SU-DHL-6 (cell line): ENCODE results near the gene UGP2.
"Not testable (repeated sequence)": the region's sequence is repeated elsewhere in the genome, so short reads cannot be mapped to it uniquely, and the experiment has no call there.

Experiments
- H2AFZ ChIP-seq: fragments of 200-600 bp; sonication (generic); 2 replicates; pipeline ENCODE4 v1.6.1; 2014; ENCODE audit warnings: low read depth, mild to moderate bottlenecking, moderate library complexity, mixed read lengths, antibody characterized with exemption, low read length; ENCODE audit not compliant: severe bottlenecking
- H3F3A ChIP-seq: fragments of 200-600 bp; shearing (Covaris generic); 2 replicates; pipeline ENCODE4 v1.6.0; 2016; ENCODE audit warnings: antibody characterized with exemption, mild to moderate bottlenecking; ENCODE audit not compliant: insufficient read depth
- H3K27ac ChIP-seq: fragments of 200-600 bp; sonication (generic); 2 replicates; pipeline ENCODE4 v1.5.1; 2016; ENCODE audit warnings: low read depth, mild to moderate bottlenecking, low read length, moderate library complexity, mixed read lengths
- H3K27me3 ChIP-seq: fragments of 200-600 bp; sonication (generic), shearing (Covaris generic); 2 replicates; pipeline ENCODE4 v1.6.0; 2014; ENCODE audit warnings: mild to moderate bottlenecking, low read length
- H3K36me3 ChIP-seq: fragments of 200-600 bp; sonication (generic); 2 replicates; pipeline ENCODE4 v1.6.1; 2014; ENCODE audit warnings: mild to moderate bottlenecking, low read length, mixed read lengths
- H3K4me2 ChIP-seq: fragments of 300-600, 200-600 bp; shearing (Covaris generic), sonication (generic); 2 replicates; pipeline ENCODE4 v1.6.0; 2014; ENCODE audit warnings: low read length, low read depth, mild to moderate bottlenecking; ENCODE audit not compliant: poor library complexity, severe bottlenecking
- H3K4me3 ChIP-seq: fragments of 200-600 bp; sonication (generic); 2 replicates; pipeline ENCODE4 v1.5.1; 2014; ENCODE audit warnings: antibody characterized with exemption, low read length, mild to moderate bottlenecking, mixed read lengths; ENCODE audit not compliant: insufficient read depth, poor library complexity, severe bottlenecking
- H3K79me2 ChIP-seq: fragments of 200-600 bp; sonication (generic); 2 replicates; pipeline ENCODE4 v1.6.1; 2014; ENCODE audit warnings: mild to moderate bottlenecking, low read length, moderate library complexity; ENCODE audit not compliant: insufficient read depth
- H3K9ac ChIP-seq: fragments of 200-600 bp; sonication (generic); 2 replicates; pipeline ENCODE4 v1.7.0; 2014; ENCODE audit warnings: mild to moderate bottlenecking, low read length
- H3K9me2 ChIP-seq: fragments of 200-600 bp; sonication (generic); replicated peaks from 2 replicates; pipeline ENCODE4 v1.6.1; 2014; ENCODE audit warnings: low read length; ENCODE audit not compliant: insufficient read depth
- H3K9me3 ChIP-seq: fragments of 200-600 bp; sonication (generic); 2 replicates; pipeline ENCODE4 v1.6.1; 2014; ENCODE audit warnings: low read length, mixed read lengths; ENCODE audit not compliant: insufficient read depth
- H4K20me1 ChIP-seq: fragments of 200-600 bp; sonication (generic); 2 replicates; pipeline ENCODE4 v1.6.1; 2014; ENCODE audit warnings: low read depth, mild to moderate bottlenecking, antibody characterized with exemption, low read length, moderate library complexity, mixed read lengths
- EZH2phosphoT487 ChIP-seq: fragments of 200-600 bp; sonication (generic), shearing (Covaris generic); conservative IDR thresholded peaks from 2 replicates; pipeline ENCODE4 v1.6.1; 2018; ENCODE audit warnings: mild to moderate bottlenecking, antibody characterized with exemption, low read length, moderate library complexity, mixed read lengths
- TF ChIP-seq, protein P1 (sequence below): fragments of 200-600 bp; sonication (generic); IDR thresholded peaks from one replicate; pipeline ENCODE4 v1.5.1; 2017; ENCODE audit warnings: antibody characterized with exemption, mild to moderate bottlenecking, low read length, moderate library complexity; ENCODE audit not compliant: insufficient read depth, poor library complexity, severe bottlenecking

UGP2 gene

DNA sequence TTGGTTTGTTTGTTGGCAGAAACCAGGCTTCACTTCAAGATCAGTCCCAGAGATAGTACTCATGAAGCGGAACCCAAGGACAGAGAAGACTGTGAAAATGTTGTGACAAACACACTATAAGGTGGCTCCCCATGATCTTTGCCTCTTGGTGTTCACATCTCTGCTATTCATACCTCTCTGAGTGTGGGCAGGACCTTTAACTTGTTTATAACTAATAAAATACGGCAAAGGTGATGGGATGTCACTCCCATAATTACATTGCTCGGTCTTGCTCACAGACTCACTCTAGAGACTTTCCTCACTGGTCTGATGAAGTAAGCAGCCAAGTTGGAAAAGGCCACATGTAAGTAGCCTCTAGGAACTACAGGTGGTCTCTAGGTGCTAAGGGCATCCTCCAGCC lies 30.6 kb upstream of the UGP2 start:
- H3K4me2 ChIP-seq = no peak overlapping the region
- no peak overlapping the region for H3K27ac ChIP-seq
- no peaks in the 10 kb centered on the region for H3K36me3 ChIP-seq
- TF ChIP-seq, protein P1, sequence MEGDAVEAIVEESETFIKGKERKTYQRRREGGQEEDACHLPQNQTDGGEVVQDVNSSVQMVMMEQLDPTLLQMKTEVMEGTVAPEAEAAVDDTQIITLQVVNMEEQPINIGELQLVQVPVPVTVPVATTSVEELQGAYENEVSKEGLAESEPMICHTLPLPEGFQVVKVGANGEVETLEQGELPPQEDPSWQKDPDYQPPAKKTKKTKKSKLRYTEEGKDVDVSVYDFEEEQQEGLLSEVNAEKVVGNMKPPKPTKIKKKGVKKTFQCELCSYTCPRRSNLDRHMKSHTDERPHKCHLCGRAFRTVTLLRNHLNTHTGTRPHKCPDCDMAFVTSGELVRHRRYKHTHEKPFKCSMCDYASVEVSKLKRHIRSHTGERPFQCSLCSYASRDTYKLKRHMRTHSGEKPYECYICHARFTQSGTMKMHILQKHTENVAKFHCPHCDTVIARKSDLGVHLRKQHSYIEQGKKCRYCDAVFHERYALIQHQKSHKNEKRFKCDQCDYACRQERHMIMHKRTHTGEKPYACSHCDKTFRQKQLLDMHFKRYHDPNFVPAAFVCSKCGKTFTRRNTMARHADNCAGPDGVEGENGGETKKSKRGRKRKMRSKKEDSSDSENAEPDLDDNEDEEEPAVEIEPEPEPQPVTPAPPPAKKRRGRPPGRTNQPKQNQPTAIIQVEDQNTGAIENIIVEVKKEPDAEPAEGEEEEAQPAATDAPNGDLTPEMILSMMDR = no peak
- no peak for TF ChIP-seq EZH2phosphoT487
- H4K20me1 ChIP-seq = no peaks in the 10 kb centered on the region
- no peaks in the 10 kb centered on the region for H3K79me2 ChIP-seq
- H3K9me3 ChIP-seq = no peaks in the 10 kb centered on the region
- H2AFZ ChIP-seq = no peak overlapping the region
- no peak overlapping the region for H3K4me3 ChIP-seq
- H3K9ac ChIP-seq = no peak overlapping the region
- no peaks in the 10 kb centered on the region for H3K9me2 ChIP-seq
- H3F3A ChIP-seq = no peaks in the 10 kb centered on the region
- no peaks in the 10 kb centered on the region for H3K27me3 ChIP-seq

DNA sequence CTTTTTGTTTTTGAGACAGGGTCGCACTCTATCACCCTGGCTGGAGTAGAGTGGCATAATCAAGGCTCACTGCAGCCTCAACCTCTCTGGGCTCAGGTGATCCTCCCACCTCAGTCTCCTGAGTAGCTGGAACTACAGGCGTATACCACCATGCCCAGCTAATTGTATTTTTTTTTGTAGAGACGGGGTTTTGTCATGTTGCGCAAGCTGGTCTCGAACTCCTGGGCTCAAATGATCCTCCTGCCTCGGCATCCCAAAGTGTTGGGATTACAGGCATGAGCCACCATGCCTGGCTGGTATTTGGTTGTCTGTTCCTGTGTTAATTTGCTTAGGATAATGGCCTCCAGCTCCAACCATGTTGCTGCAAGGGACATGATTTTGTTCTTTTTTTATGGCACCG lies 29.8 kb upstream of the UGP2 start:
- H3K27ac ChIP-seq, H2AFZ ChIP-seq, H3F3A ChIP-seq, H3K79me2 ChIP-seq, H3K9me3 ChIP-seq, H3K9ac ChIP-seq, H3K9me2 ChIP-seq, H3K4me3 ChIP-seq, H3K4me2 ChIP-seq, H3K27me3 ChIP-seq, H4K20me1 ChIP-seq, H3K36me3 ChIP-seq: not testable (repeated sequence)

DNA sequence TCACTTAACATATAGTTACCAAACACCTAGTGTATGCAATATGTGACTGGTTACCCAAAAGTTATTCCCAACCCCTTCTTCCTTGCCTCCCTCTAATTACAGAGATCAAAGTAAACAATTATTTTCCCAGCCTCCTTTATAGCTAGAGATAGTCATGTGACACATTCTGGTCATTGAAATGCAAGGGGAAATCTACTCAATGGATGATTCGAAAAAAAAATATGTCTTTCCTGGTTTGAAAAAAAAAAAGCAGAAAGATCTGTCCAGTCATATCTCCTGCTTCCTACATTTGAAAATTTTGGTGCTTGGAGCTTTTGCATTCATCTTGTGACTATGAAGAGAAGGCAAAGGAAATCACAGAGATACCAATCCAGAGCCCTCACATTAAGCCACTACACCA lies 27.6 kb upstream of the UGP2 start:
- H3K36me3 ChIP-seq = no peaks in the 10 kb centered on the region
- no peaks in the 10 kb centered on the region for H3K27me3 ChIP-seq
- no peak overlapping the region for H3K27ac ChIP-seq
- H3K4me3 ChIP-seq = no peak overlapping the region
- H2AFZ ChIP-seq = no peak overlapping the region
- no peaks in the 10 kb centered on the region for H3K9me2 ChIP-seq
- no peaks in the 10 kb centered on the region for H3K79me2 ChIP-seq
- H3F3A ChIP-seq = no peaks in the 10 kb centered on the region
- H3K4me2 ChIP-seq = no peak overlapping the region
- TF ChIP-seq EZH2phosphoT487 = no peak
- TF ChIP-seq, protein P1 = no peak
- no peaks in the 10 kb centered on the region for H3K9me3 ChIP-seq
- no peaks in the 10 kb centered on the region for H4K20me1 ChIP-seq
- no peak overlapping the region for H3K9ac ChIP-seq

DNA sequence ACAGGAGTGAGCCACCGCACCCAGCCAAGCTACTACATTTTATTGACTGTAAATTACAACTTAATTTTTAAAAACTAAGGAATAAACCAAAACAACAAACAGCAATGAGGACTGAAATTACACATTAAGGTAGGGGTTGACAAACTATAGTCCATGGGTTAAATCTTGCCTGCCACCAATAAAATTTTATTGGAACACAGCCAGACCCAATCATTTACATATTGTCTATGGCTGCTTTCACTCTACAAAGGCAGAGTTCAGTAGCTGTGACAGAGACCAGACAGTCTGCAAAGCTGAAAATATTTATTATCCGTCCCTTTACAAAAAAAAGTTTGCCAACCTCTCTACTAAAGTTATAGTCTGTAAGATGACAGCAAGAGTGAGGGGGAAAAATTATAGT lies 24.3 kb upstream of the UGP2 start:
- Histone ChIP-seq H3K4me2 (no peak overlapping the region), H2AFZ (no peak overlapping the region), H3K9me3 (no peaks in the 10 kb centered on the region), H3K36me3 (no peaks in the 10 kb centered on the region), H3K9me2 (no peaks in the 10 kb centered on the region), H3K27ac (peak overlapping the region; percentile 11; the same call in 1 of the 2 replicates), H4K20me1 (no peaks in the 10 kb centered on the region), H3F3A (no peaks in the 10 kb centered on the region), H3K4me3 (no peak overlapping the region), H3K79me2 (no peaks in the 10 kb centered on the region), H3K9ac (no peak overlapping the region), H3K27me3 (no peaks in the 10 kb centered on the region)
- TF ChIP-seq, protein P1 = no peak
- no peak for TF ChIP-seq EZH2phosphoT487
